ENCODE results near the gene RASGEF1B.

GRCh38 chr4:81490403-81491160 lies 18.9 kb upstream of the RASGEF1B start:
- TF ChIP-seq, protein P1, sequence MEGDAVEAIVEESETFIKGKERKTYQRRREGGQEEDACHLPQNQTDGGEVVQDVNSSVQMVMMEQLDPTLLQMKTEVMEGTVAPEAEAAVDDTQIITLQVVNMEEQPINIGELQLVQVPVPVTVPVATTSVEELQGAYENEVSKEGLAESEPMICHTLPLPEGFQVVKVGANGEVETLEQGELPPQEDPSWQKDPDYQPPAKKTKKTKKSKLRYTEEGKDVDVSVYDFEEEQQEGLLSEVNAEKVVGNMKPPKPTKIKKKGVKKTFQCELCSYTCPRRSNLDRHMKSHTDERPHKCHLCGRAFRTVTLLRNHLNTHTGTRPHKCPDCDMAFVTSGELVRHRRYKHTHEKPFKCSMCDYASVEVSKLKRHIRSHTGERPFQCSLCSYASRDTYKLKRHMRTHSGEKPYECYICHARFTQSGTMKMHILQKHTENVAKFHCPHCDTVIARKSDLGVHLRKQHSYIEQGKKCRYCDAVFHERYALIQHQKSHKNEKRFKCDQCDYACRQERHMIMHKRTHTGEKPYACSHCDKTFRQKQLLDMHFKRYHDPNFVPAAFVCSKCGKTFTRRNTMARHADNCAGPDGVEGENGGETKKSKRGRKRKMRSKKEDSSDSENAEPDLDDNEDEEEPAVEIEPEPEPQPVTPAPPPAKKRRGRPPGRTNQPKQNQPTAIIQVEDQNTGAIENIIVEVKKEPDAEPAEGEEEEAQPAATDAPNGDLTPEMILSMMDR (conservative IDR thresholded peaks at IDR 0.05 in 1 of 2, IDR thresholded peaks at IDR 0.05 in 1 of 2; ENCODE audit: extremely low read depth in 1 of 2, insufficient read depth in 1 of 2, low read depth in 1 of 2, low read length in 2 of 2): no peak
- TF ChIP-seq EZH2 (IDR thresholded peaks at IDR 0.05; ENCODE audit: borderline replicate concordance, low read length): no peak

Measured in mammary epithelial cell (primary cell).